GM19395 (cell line): ENCODE data around the gene SLC9A5.

Experiments used
- ATAC-seq: cut with Tn5 transposase; IDR thresholded peaks from one replicate; pipeline ENCODE4 v1.9.1; 2021; ENCODE audit warnings: mild to moderate bottlenecking, moderate library complexity; ENCODE audit not compliant: unreplicated experiment

Gene SLC9A5, protein sequence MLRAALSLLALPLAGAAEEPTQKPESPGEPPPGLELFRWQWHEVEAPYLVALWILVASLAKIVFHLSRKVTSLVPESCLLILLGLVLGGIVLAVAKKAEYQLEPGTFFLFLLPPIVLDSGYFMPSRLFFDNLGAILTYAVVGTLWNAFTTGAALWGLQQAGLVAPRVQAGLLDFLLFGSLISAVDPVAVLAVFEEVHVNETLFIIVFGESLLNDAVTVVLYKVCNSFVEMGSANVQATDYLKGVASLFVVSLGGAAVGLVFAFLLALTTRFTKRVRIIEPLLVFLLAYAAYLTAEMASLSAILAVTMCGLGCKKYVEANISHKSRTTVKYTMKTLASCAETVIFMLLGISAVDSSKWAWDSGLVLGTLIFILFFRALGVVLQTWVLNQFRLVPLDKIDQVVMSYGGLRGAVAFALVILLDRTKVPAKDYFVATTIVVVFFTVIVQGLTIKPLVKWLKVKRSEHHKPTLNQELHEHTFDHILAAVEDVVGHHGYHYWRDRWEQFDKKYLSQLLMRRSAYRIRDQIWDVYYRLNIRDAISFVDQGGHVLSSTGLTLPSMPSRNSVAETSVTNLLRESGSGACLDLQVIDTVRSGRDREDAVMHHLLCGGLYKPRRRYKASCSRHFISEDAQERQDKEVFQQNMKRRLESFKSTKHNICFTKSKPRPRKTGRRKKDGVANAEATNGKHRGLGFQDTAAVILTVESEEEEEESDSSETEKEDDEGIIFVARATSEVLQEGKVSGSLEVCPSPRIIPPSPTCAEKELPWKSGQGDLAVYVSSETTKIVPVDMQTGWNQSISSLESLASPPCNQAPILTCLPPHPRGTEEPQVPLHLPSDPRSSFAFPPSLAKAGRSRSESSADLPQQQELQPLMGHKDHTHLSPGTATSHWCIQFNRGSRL

DNA sequence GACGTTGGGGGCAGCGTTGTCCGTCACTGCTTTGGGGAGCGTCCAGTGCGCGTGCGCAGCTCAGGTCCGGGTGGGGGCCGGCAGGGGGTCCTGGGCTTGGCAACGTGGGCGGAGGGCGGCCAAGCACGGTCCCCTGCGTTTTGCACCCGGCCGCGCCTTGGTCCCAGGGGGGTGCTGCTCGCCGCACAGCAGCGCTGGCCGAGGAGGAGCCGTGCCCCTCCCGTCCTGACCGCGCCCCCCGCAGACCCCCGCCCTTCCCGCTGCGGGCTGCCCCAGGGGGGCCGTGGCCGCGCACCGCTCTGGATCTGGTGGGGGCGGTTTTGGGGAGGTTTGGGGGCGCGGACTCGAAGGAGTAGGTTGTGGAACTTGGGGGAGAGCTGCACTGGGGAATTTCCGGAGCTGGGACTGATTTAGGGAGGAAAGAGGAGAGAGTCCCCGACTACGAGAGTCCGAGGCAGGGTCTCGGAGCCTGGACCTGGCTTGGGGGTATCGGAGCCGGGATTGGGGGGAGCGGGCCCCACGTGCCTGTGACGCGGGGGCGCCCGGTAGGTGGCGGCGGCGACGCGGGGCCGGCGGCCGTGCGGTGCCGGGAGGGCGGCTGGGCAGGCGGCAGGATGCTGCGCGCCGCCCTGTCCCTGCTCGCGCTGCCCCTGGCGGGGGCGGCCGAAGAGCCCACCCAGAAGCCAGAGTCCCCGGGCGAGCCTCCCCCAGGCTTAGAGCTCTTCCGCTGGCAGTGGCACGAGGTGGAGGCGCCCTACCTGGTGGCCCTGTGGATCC lies at the start of gene SLC9A5:
Gene SLC9A5, plus strand, starts transcription at position 579 of the 777 bp plus-strand sequence. Its CDS starts 36 bp downstream, at position 615.
- ATAC-seq, result no peak

DNA sequence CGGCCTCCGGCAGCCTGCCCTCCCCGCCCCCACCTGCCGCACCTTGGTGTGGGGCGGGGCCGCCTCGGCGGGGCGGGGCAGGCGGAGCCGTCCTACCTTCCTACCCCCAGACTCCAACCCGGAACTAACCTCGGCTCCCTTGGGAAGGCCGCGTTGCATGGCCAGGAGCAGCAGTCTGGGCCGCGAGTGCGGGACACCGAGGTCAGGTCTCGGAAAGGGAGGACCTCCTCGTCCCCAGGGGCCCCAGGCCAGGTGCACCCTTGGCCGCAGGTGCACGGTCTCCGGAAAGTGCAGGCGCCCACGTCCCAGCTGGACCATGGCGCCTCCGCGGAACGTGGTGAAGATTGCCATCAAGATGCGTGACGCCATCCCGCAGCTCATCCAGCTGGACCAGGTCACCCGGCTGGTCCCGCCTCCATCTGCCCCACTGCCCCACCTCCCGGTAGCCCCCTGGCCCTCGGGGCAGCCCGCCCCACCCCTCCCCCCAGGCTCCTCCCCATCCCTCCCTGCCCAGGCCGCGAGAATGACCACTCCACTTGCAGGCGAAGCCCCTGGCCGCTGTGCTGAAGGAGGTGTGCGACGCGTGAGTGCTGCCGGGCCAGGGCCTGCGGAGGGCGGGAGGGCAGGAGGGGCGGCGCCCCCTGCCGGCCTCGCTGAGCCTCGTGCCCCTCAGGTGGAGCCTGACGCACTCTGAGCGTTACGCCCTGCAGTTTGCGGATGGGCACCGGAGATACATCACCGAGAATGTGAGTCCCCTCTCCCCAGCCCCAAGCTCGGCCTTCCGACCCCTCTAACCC lies 49.6 kb upstream of the SLC9A5 start, which contains the start of gene ELMO3:
Gene ELMO3, plus strand, starts transcription at position 121 of the 797 bp plus-strand sequence. Its CDS starts 196 bp downstream, at position 317.
- ATAC-seq, result no peak

DNA sequence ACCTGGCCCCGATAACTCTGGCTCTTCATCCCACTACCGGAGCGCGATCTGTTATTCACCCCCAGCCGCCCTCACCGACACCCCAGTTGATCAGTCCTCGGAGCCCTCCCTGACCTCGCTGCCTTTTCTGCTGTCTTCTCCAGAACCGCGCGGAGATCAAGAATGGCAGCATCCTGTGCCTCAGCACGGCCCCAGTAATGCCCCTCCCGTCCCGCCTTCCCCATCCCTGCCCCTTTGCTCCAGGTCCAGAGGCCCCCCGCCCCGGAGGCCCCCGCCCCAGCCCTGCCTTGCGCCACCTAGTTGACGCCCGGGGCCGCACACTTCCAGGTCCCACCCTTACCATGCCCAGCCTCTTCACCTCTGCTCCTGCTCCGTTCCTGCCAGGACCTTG lies 49.0 kb upstream of the SLC9A5 start:
- ATAC-seq, result no peak

DNA sequence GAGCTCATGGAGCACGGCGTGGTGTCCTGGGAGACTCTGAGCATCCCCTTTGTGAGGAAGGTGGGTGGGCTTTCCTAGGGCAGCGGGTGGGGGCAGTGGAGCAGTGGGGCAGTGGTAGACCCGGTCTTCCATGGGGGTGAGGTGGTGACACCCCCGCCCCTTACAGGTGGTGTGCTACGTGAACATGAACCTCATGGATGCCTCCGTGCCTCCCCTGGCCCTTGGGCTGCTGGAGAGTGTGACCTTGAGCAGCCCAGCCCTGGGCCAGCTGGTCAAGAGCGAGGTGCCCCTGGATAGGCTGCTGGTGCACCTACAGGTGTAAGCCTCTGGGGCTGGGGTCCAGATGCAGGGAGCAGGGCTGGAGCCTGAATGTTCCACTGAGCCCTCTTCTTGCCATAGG lies 48.3 kb upstream of the SLC9A5 start:
- no peak for ATAC-seq

DNA sequence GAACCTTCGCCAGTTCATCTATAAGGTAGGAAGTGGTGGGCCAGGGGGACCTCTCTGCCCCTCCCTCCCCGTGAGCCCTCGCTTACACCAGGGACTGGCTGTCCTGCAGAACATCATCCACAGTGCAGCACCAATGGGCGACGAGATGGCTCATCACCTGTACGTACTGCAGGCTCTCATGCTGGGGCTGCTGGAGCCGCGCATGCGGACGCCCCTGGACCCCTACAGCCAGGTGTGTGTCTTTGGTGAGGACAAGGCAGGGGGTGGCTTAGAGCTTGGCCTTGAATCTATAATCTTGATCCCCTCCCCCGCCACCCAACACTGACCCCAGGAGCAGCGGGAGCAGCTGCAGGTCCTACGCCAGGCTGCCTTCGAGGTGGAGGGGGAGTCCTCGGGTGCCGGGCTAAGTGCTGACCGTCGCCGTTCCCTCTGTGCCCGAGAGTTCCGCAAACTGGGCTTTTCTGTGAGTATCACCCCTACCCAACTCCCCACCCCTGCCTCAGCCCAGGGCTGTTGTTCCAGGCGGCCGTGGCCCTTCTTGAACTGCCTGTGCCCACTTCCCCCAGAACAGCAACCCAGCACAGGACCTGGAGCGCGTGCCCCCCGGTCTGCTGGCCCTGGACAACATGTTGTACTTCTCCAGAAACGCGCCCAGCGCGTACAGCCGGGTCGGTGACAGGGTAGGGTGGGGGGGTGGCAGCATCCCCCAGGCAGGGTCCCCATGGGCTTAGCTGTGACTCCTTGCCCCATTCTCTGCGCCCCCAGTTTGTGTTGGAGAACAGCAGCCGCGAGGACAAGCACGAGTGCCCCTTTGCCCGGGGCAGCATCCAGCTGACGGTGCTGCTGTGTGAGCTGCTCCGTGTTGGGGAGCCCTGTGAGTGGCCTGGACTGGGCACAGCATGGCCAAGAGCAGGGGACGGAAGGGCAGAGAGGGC lies 47.1 kb upstream of the SLC9A5 start:
- no peak for ATAC-seq

DNA sequence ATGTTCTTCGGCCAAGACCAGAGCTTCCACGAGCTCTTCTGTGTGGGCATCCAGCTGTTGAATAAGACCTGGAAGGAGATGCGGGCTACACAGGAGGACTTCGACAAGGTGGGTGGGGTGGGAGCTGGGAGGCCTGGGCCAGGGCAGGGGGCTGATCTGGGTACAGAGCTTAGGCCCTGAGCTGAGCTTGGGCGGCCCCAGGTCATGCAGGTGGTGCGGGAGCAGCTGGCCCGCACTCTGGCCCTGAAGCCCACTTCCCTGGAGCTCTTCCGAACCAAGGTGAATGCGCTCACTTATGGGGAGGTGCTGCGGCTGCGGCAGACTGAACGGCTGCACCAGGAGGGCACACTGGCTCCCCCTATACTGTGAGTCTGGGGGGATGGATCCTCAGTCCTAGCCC lies 46.4 kb upstream of the SLC9A5 start:
- ATAC-seq, result no peak

DNA sequence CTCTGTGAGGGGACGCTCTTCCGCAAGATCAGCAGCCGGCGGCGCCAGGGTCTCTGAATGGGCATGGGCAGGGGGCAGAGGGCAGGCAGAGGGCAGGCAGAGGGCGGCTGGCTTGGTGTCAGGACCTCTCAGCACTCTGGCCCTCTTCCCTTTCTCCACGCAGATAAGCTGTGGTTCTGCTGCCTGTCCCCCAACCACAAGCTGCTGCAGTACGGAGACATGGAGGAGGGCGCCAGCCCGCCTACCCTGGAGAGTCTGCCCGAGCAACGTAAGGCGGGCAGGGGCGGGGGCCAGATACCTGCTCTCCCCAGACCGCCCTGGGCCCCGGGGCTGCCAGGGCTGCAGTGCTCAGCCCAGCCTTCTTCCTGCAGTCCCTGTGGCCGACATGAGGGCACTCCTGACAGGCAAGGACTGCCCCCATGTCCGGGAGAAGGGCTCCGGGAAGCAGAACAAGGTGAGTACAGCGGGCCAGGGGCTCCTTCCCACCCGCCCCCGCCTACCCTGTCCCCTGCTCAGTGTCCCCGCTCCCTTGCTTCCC lies 45.8 kb upstream of the SLC9A5 start:
- ATAC-seq, result no peak

DNA sequence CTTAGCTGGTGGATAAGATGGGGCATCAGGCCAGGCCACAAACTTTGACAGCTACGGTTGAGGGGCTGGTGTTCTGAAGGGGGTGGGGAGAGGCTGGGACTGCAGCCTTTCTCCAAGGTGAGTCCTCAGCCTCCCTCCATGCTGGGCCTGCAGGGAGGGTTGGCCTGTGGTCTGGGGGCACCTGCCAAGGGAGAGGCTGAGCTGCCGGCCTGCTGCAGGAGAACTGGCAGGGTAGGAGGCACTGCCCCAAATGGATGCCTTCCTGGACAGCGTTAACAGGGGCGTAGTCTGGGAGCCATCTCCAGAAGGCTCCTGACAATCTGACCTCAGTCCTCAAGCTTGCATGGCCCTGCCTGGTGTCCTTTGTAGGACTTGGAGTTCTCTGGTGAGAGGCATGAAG lies 44.7 kb upstream of the SLC9A5 start:
- no peak for ATAC-seq

DNA sequence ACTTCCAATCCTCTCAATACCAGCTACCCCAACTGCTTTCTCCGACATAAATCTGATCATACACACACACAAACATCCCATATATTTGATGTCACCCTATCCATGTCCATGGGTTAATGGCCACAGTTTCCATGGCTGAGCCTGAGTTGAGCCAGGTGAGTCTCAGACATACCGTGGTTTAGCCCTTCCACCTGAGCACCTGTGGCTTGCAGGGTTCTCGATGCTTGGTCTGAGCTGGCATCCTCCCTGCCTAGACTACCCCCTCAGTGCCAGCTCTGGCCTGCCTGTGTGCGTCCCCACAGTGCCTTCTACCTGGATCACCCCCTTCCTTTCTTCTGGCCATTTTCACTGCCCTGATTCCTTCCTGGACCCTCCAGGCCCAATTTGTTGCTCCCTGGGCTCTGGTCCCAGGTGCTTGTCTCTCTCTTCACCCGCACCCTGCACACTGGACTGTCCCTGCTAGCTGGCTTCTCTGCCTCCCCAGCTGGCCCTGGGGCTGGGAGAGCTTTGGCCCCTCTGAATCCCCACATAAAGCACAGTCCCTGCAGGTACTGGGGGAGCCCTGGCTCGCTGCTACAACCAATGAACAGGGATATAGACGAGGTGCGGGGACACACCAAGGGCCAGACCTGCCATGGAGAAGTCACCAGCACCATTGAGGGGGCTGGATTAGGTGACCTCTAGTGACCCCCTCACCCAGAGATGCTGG lies 42.5 kb upstream of the SLC9A5 start:
- no peak for ATAC-seq

DNA sequence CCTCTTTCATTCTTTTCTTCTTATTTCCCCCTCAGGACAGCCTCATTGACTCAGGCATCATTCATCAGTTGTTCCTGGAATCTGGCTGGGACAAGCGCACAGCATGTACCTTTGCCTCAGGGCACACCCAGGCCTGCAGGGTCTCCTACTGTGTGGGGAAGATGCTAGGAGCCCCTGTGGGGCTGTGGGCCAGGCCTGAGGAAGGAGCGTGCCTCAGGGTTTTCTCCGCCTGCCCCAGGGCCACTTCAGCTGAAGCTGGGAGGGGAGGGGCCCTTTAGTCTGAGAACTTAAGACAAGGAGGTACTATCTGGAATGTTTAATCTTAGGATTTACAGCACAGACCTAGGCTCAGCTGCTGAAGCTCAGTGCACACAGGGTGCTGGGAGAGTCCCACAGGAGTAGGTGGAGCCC lies 41.9 kb upstream of the SLC9A5 start:
- no peak for ATAC-seq

DNA sequence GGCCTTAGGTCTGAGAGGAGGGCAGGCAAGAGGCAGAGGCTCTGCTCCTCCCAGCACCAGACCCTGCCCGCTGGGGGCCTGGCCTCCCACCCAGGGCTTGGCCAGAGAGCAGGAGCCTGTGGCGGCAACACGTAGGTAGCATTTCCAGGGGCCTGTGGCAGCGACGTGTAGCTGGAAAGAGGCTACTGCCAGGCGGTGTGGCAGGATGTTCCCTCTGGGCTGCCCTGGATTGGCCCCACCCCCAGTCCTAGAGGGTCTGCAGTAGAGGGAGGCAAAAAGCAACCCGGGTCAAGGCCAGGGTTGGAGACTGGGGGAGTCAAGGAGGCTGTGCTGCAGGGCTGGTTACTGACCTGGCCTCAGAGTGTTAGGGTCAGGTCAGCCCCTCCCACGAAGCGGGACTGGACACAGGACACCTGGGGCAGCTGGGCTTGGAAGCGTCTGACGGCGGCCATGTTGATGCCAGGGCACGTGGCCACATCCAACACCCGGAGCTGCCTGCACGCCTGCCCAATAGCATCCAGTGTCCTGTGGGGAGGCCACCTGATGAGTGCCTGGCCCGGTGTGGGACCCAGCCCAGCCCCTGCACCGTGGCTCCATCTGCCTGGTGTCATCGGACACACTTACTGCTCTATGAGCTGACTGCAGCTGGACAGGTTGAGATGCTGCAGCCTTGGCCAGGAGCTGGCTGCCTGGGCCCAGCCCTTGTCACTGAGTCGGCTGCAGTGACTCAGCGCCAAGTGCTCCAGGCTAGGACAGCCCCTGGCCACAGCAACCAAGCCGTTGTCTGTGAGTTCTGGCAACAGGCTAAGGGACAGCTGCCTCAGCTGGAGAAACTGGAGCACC lies 41.3 kb upstream of the SLC9A5 start:
- ATAC-seq, result no peak

DNA sequence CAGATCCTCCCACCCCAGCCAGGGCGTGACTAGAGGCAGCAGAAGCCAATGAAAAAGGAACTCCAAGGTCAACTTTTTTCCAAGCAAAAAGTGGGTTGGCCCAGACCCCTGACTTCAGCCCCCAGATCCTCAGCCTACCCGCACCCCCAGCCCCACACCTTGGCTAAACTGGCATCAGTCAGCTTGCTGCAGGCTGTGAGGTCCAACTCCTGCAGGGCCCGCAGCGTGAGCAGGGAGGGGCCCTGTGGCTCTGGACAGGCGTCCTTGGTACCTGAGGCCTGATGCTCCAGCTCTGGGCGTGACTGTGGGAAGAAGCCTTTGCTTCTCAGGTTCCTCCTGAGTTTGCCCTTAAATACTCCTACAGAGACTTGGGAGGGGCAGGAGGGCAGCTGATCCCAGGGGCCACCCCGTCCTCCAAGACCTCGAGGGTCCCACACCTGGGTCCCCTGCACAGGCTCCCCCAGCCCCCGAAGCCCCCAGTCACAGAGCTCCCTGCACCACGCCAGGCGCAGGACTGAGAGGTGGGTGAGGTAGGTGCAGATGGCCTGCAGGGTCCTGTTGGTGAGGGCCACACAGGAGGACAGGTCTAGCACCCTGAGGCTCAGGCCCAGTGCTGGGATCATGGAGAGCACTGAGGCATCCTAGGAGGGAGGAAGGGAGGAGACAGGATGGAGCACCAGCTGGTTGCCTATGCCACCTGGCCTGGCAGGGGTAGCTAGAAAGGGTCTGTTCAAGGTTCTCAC lies 40.5 kb upstream of the SLC9A5 start:
- ATAC-seq, result no peak

DNA sequence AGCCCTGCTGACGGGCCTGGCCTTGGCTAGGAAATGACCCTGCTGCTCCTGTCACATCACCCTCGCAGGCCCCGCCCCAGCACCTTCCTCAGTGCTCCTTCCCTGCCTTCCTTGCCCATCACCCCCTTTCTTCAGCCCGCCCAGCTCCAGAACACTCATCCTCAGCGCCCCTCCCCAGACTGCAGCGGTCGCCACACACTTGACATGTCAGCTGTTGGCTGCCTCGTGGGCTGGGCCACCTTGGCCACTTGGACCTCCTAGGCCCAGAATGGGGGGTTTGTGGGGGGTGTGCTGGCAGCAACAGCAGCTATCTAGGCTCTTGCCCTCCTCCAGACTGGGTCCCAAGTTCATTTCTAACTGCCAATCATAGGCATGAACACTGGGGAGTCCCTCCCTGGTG lies 39.2 kb upstream of the SLC9A5 start:
- no peak for ATAC-seq

DNA sequence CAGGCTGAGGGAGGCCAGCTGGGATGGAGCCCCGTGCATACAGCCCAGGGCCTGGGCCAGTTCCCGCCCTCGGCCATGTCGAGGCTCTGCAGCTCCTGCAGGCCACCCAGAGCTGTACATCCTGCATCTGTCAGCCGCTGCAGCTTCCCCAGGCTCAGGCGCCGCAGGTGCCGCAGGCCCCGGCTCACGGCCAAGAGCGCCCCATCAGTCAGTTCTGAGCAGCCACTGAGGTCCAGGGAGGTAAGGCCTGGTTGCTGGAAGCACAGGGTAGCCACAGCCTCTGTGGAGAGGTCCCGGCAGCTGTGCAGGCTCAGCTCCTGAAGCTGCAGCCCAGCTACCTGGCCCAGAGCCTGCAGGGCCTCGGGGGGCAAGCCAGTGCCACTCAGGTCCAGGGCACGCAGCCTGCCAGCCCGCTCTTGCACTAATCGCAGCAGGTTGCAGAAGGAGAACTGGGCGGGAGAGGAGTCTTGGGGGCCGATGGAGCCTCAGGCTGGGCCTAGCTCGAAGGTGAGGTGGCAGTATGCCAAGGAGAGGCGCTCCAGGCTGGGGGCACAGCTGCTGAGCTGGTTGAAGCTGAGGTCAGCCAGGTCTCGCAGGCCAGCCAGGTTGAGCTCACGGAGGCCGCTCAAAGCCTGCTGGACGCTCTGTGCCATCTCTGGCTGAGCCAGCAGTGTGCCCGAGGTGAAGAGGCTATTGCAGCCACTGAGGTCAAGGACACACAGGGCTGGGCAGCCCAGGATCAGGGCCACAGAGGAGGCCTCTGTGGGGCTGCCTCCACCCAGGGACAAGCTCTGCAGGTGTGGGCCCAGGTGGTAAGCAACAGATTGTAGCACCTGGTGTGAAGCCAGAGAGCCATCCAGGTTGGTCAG lies 38.5 kb upstream of the SLC9A5 start:
- no peak for ATAC-seq

DNA sequence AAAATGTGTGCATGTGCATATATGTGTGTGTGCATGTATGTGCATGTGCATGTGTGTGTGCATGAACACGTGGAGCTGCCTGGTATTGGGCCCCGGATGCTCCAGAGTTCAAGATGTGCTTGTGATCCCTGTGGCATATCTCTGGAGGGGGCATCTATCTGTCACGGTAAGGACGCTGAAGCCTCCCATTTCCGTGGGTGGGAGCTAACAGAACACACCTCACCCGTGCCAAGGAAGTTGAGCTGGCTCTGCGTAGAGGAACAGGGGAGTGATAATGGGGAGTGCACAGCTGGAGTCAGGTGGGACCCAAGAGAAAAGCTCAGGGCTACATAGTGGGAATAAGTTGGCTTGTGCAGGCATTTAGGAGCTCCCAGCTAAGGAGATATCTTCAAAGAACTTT lies 37.1 kb upstream of the SLC9A5 start:
- ATAC-seq, result no peak

DNA sequence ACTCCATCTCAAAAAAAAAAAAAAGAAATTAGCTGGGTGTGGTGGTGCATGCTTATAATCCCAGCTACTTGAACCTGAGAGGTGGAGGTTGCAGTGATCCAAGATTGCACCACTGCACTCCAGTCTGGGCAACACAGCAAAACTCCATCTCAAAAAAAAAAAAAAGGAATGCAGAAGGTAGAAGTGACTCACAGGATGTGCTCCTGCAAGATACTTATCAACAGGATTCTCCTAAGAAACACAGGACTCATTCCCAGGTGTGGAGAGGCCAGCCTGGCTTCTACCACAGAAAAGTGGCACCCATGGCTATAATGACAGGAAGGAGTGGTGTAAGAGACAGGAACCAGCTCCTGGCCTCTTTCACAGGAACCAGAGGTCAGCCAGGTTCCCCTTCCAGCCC lies 36.0 kb upstream of the SLC9A5 start:
- no peak for ATAC-seq
